IMR-90 (cell line): Measurements from ENCODE around the gene MYL4. TPM values are rescaled to one million over a fixed set of nuclear protein-coding genes. Genes with fewer than 3 reads are reported as not detected.

Source experiments
- ATAC-seq: fragments of 200-7000 bp; cut with Tn5 transposase; 2 replicates; pipeline ENCODE4 v1.9.1; 2020; ENCODE audit warnings: low read depth, mild to moderate bottlenecking, moderate library complexity
- BruUV-seq: library from RNA; stranded (reverse); fragments of 400-500 nt; replicated peaks from 2 replicates; lab custom pipeline; 2021; lab: Mats Ljungman, UMichigan
- CTCF ChIA-PET: fragments of 300-600 bp; formaldehyde crosslinking; extraction: SDS; loops from one replicate; lab custom pipeline; 2021; ENCODE audit warnings: antibody characterized with exemption; lab: Yijun Ruan, JAX
- POLR2A ChIA-PET: fragments of 300-600 bp; sonication (Branson Sonifier 250); formaldehyde crosslinking; loops from one replicate; lab custom pipeline; 2022; ENCODE audit warnings: antibody characterized with exemption; ENCODE audit not compliant: unreplicated experiment; lab: Charles Lee
- DNase-seq: peaks from one replicate; pipeline ENCODE4 v3.0.0; 2013
- H2AFZ ChIP-seq: replicated peaks from 2 replicates; pipeline ENCODE3; 2013; ENCODE audit warnings: low read length, mild to moderate bottlenecking; ENCODE audit not compliant: poor library complexity
- H2AK5ac ChIP-seq: 2 replicates; pipeline ENCODE4 v1.6.1; 2013; ENCODE audit warnings: low read depth, low read length, inconsistent platforms
- H2AK9ac ChIP-seq: replicated peaks from 2 replicates; pipeline ENCODE3; 2013; ENCODE audit warnings: mild to moderate bottlenecking, low read depth, low read length, moderate library complexity; ENCODE audit not compliant: poor library complexity
- H2BK120ac ChIP-seq: 2 replicates; pipeline ENCODE4 v1.6.1; 2013; ENCODE audit warnings: low read depth, low read length, inconsistent platforms
- H2BK15ac ChIP-seq: 3 replicates; pipeline ENCODE4 v1.6.1; 2013; ENCODE audit warnings: low read depth, low read length, inconsistent platforms
- H2BK20ac ChIP-seq: 2 replicates; pipeline ENCODE4 v1.6.1; 2013; ENCODE audit warnings: low read depth, mild to moderate bottlenecking, inconsistent platforms, low read length, moderate library complexity
- H2BK5ac ChIP-seq: 2 replicates; pipeline ENCODE4 v1.6.1; 2013; ENCODE audit warnings: mild to moderate bottlenecking, low read depth, low read length, inconsistent platforms; ENCODE audit not compliant: poor library complexity, severe bottlenecking
- H3K14ac ChIP-seq: replicated peaks from 2 replicates; pipeline ENCODE4 v1.6.1; 2013; ENCODE audit warnings: low read depth, low read length, inconsistent platforms
- H3K18ac ChIP-seq: 2 replicates; pipeline ENCODE4 v1.6.1; 2013; ENCODE audit warnings: low read depth, low read length, control low read depth
- H3K23ac ChIP-seq: 2 replicates; pipeline ENCODE4 v1.6.1; 2013; ENCODE audit warnings: low read depth, low read length, inconsistent platforms
- H3K27ac ChIP-seq: 2 replicates; pipeline ENCODE4 v1.5.1; 2013; ENCODE audit warnings: mild to moderate bottlenecking, control low read depth, low read length; ENCODE audit not compliant: insufficient read depth
- H3K27me3 ChIP-seq: 2 replicates; pipeline ENCODE4 v1.6.1; 2013; ENCODE audit warnings: low read length; ENCODE audit not compliant: control insufficient read depth, insufficient read depth
- H3K36me3 ChIP-seq: 2 replicates; pipeline ENCODE4 v1.6.1; 2013; ENCODE audit warnings: low read length, mixed read lengths; ENCODE audit not compliant: control insufficient read depth, insufficient read depth
- H3K4ac ChIP-seq: 2 replicates; pipeline ENCODE4 v1.6.1; 2013; ENCODE audit warnings: low read depth, low read length, inconsistent platforms
- H3K4me1 ChIP-seq: 2 replicates; pipeline ENCODE4 v1.6.1; 2013; ENCODE audit warnings: low read length, mixed read lengths; ENCODE audit not compliant: control insufficient read depth, insufficient read depth
- H3K4me2 ChIP-seq: 2 replicates; pipeline ENCODE4 v1.6.1; 2013; ENCODE audit warnings: low read depth, mild to moderate bottlenecking, control low read depth, low read length, moderate library complexity
- H3K4me3 ChIP-seq: 2 replicates; pipeline ENCODE4 v1.5.1; 2013; ENCODE audit warnings: low read depth, mild to moderate bottlenecking, control low read depth, low read length, moderate library complexity; ENCODE audit not compliant: insufficient read depth
- H3K56ac ChIP-seq: 2 replicates; pipeline ENCODE4 v1.6.1; 2013; ENCODE audit warnings: low read length, inconsistent platforms; ENCODE audit not compliant: insufficient read depth; ENCODE audit errors: extremely low read depth
- H3K79me1 ChIP-seq, 2 experiments: 2 replicates each; pipeline ENCODE4 v1.6.1; 2013; ENCODE audit warnings: low read length in 2 of 2, inconsistent platforms in 1 of 2, low read depth in 1 of 2
- H3K9ac ChIP-seq: 2 replicates; pipeline ENCODE4 v1.6.1; 2013; ENCODE audit warnings: low read depth, low read length, control low read depth
- H3K9me1 ChIP-seq: 2 replicates; pipeline ENCODE4 v1.6.1; 2013; ENCODE audit warnings: low read length, inconsistent platforms; ENCODE audit not compliant: insufficient read depth
- H3K9me3 ChIP-seq: 2 replicates; pipeline ENCODE4 v1.6.1; 2013; ENCODE audit warnings: low read length; ENCODE audit not compliant: control insufficient read depth, insufficient read depth
- H4K20me1 ChIP-seq: 2 replicates; pipeline ENCODE4 v1.6.1; 2013; ENCODE audit warnings: low read length, inconsistent platforms; ENCODE audit not compliant: insufficient read depth
- H4K5ac ChIP-seq: 2 replicates; pipeline ENCODE4 v1.6.1; 2013; ENCODE audit warnings: mild to moderate bottlenecking, low read depth, low read length, control low read depth
- H4K8ac ChIP-seq, 2 experiments: 2 replicates each; pipeline ENCODE4 v1.6.1; 2013; ENCODE audit warnings: low read depth in 2 of 2, low read length in 2 of 2, control low read depth in 1 of 2, inconsistent platforms in 1 of 2
- H4K91ac ChIP-seq: 2 replicates; pipeline ENCODE4 v1.6.1; 2013; ENCODE audit warnings: low read depth, low read length, inconsistent platforms; ENCODE audit not compliant: insufficient read depth
- BHLHE40 ChIP-seq: fragments of 150-350 bp; IDR thresholded peaks from 2 replicates; pipeline ENCODE4 v1.6.1; 2016; ENCODE audit warnings: mild to moderate bottlenecking, low read depth, low read length
- CEBPB ChIP-seq: IDR thresholded peaks from 2 replicates; pipeline ENCODE4 v1.6.1; 2012; ENCODE audit warnings: low read depth, low read length, improper control_type of control experiment
- CHD1 ChIP-seq: IDR thresholded peaks from 2 replicates; pipeline ENCODE4 v1.6.1; 2012; ENCODE audit warnings: low read depth, low read length, improper control_type of control experiment
- CTCF ChIP-seq: conservative IDR thresholded peaks from 2 replicates; pipeline ENCODE4 v1.5.1; 2012; ENCODE audit warnings: mild to moderate bottlenecking, low read depth, low read length, improper control_type of control experiment
- MAFK ChIP-seq: IDR thresholded peaks from 2 replicates; pipeline ENCODE4 v1.6.1; 2012; ENCODE audit warnings: low read depth, low read length, improper control_type of control experiment
- MXI1 ChIP-seq: IDR thresholded peaks from 2 replicates; pipeline ENCODE4 v1.6.1; 2012; ENCODE audit warnings: low read depth, mild to moderate bottlenecking, low read length, moderate library complexity, borderline replicate concordance
- NFE2L2 ChIP-seq: fragments of 150-350 bp; IDR thresholded peaks from 2 replicates; pipeline ENCODE4 v1.6.1; 2016; ENCODE audit warnings: low read depth, mild to moderate bottlenecking, low read length
- POLR2A ChIP-seq: IDR thresholded peaks from 2 replicates; pipeline ENCODE4 v1.6.1; 2012; ENCODE audit warnings: mild to moderate bottlenecking, low read depth, low read length
- WGBS, 2 experiments: methylation state at CpG; one replicate each; pipeline versions ENCODE4 v1.1.5 to v1.1.7; 2013; ENCODE audit warnings: missing lambda C conversion rate in 2 of 2; ENCODE audit not compliant: insufficient read length in 1 of 2; ENCODE audit errors: extremely low coverage in 2 of 2; 5-methylcytosine and 5-hydroxymethylcytosine counted together
- dilution Hi-C: fragments of 300-500 bp; cut with HindIII; formaldehyde crosslinking; loops from one replicate; pipeline ENCODE4 v1.14.3; 2018; ENCODE audit warnings: low sequenced_read_pairs; ENCODE audit not compliant: unreplicated experiment
- in situ Hi-C: fragments of 300-500 bp; cut with MboI; formaldehyde crosslinking; loops from 3 replicates; pipeline ENCODE4 v1.14.3; 2019; ENCODE audit warnings: low sequenced_read_pairs, inconsistent platforms, mixed read lengths
- intact Hi-C: fragments of 100-400 bp; cut with micrococcal nuclease; formaldehyde crosslinking; loops from 2 replicates; pipeline ENCODE4 v1.10.0; 2022
- polyA plus RNA-seq, 3 experiments: library from polyadenylated mRNA; depleted of rRNA; stranded (reverse); fragments of >200 nt; gene quantifications; 2 replicates each; pipeline ENCODE4 v1.2.3, GENCODE V29; 2012; ENCODE audit warnings: low replicate concordance in 1 of 3
- total RNA-seq: library from RNA; depleted of rRNA; stranded (reverse); fragments of >200 nt; gene quantifications from 2 replicates; pipeline ENCODE4 v1.2.3, GENCODE V29; 2012
- TF ChIP-seq, protein P1 (sequence below): fragments of 150-350 bp; IDR thresholded peaks from 2 replicates; pipeline ENCODE4 v1.6.1; 2016; ENCODE audit warnings: low read depth, mild to moderate bottlenecking, low read length, moderate library complexity, borderline replicate concordance
- TF ChIP-seq, protein P2 (sequence below): fragments of 150-350 bp; IDR thresholded peaks from 2 replicates; pipeline ENCODE4 v1.6.1; 2017; ENCODE audit warnings: mild to moderate bottlenecking, antibody characterized with exemption, low read length, low read depth

MYL4 gene
- total and polyA plus RNA-seq, 2 of the 4 experiments (the other 2 are of a cell fraction), result not detected

- TF ChIP-seq POLR2A, result no peak
Observed at GRCh38 chr17:47203984-47204721, 5.0 kb upstream of the MYL4 start (continued).

- Histone ChIP-seq H3K79me1 (0 out of 4 replicates have a peak, but pooled peaks cover 0 to 3% of the 10 kb centered on the region in 2 experiments), H3K18ac (peak overlapping the region; percentile 45), H3K9me3 (no peaks in the 10 kb centered on the region), H3K9me1 (peaks cover 19% of the 10 kb centered on the region), H4K8ac (peak overlapping the region; percentile 12 to 67; a peak in 3 of 4 replicates), H2AK9ac (peak overlapping the region; percentile 52), H3K56ac (no peak overlapping the region), H4K20me1 (no peaks in the 10 kb centered on the region), H2BK20ac (peak overlapping the region; percentile 85), H3K4me2 (peak overlapping the region; percentile 20), H2BK5ac (peak overlapping the region; percentile 37), H2AK5ac (peak overlapping the region; percentile 85; the same call in 1 of the 2 replicates), H3K23ac (peak overlapping the region; percentile 58), H4K5ac (peak overlapping the region; percentile 54), H2BK120ac (peak overlapping the region; percentile 73), H3K4me3 (no peak overlapping the region), H3K14ac (peak overlapping the region; percentile 71), H3K4ac (peak overlapping the region; percentile 83), H2BK15ac (peak overlapping the region; percentile 68; the same call in 2 of the 3 replicates), H4K91ac (peak overlapping the region; percentile 40), H3K27ac (peak overlapping the region; percentile 24; the same call in 1 of the 2 replicates), H3K27me3 (no peaks in the 10 kb centered on the region), H3K4me1 (peaks cover 24% of the 10 kb centered on the region), H3K36me3 (no peaks in the 10 kb centered on the region), H3K9ac (no peak overlapping the region), H2AFZ (peak overlapping the region; percentile 85)
- ATAC-seq (peak; percentile 58), DNase-seq (peak; percentile 47)
- POLR2A ChIA-PET, result no interaction called here
- intact Hi-C loops, result no loop called here
- WGBS, 2 experiments, result 79% methylated on average over 4 of the region's 6 CpGs; no CpG with 5 or more reads in 1 of the 2 experiments
- dilution Hi-C loops, result no loop called here
- no TSS peak for BruUV-seq
- CTCF ChIA-PET, result interaction anchor here (0.7 kb wide), 1 partner anchor 109 kb away, joined by 3 read pairs; no protein-coding TSS in a partner anchor
- in situ Hi-C loops, result no loop called here
- TF ChIP-seq CHD1, result no peak
- no peak for TF ChIP-seq BHLHE40
- TF ChIP-seq MXI1, result no peak
- TF ChIP-seq, protein P1, sequence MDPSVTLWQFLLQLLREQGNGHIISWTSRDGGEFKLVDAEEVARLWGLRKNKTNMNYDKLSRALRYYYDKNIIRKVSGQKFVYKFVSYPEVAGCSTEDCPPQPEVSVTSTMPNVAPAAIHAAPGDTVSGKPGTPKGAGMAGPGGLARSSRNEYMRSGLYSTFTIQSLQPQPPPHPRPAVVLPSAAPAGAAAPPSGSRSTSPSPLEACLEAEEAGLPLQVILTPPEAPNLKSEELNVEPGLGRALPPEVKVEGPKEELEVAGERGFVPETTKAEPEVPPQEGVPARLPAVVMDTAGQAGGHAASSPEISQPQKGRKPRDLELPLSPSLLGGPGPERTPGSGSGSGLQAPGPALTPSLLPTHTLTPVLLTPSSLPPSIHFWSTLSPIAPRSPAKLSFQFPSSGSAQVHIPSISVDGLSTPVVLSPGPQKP, result no peak
- TF ChIP-seq CEBPB, result no peak
- TF ChIP-seq MAFK, result no peak
- TF ChIP-seq, protein P2, sequence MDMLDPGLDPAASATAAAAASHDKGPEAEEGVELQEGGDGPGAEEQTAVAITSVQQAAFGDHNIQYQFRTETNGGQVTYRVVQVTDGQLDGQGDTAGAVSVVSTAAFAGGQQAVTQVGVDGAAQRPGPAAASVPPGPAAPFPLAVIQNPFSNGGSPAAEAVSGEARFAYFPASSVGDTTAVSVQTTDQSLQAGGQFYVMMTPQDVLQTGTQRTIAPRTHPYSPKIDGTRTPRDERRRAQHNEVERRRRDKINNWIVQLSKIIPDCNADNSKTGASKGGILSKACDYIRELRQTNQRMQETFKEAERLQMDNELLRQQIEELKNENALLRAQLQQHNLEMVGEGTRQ, result no peak
- TF ChIP-seq CTCF, result no peak
- TF ChIP-seq NFE2L2, result no peak
Observed at GRCh38 chr17:47204722-47205418, 4.3 kb upstream of the MYL4 start.
